Inflammatory macrophage treated with lipopolysaccharide for 1 hour (primary cell): ENCODE results near the gene KRT14.
"Not testable (repeated sequence)": the region's sequence is repeated elsewhere in the genome, so short reads cannot be mapped to it uniquely, and the experiment has no call there.

ENCODE experiments used
- DNase-seq, 2 donors: peaks; one replicate each; pipeline ENCODE4 v3.0.0-alpha.2; 2020 to 2022

The KRT14 gene

DNA sequence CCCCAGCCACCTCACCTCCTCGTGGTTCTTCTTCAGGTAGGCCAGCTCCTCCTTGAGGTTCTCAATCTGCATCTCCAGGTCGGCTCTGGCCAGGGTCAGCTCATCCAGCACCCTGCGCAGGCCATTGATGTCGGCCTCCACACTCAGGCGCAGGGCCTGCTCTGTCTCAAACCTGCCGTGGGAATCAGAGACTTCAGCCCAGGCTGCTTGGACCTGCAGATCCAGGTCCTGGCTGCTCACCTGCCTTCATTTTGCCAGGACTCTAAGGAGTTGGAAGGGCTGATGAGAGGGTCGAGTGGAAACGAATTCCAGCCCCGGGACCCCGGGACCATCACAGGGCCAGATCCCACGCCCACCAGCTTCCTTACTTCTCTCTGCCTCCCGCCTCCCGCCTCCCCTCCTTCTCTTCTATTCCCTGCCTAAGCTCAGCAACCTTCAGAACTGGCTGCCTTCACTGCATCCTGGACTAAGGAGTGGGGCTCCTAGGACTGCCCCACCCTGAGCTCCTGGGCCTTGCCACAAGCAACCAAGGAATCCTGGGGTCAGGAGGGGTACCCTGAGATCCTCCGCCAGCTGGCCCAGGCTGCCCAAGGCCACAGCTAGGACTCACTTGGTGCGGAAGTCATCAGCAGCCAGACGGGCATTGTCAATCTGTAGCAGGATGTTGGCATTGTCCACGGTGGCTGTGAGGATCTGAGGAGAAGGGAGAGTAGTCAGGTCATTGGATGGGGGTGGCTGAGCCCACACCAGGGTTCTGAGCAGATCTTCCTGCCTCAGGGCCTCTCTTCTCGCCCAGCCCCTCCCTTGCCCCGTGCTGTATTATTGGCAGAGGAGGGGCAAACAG lies 35.9 kb upstream of the KRT14 start:
- DNase-seq = not testable (repeated sequence)

DNA sequence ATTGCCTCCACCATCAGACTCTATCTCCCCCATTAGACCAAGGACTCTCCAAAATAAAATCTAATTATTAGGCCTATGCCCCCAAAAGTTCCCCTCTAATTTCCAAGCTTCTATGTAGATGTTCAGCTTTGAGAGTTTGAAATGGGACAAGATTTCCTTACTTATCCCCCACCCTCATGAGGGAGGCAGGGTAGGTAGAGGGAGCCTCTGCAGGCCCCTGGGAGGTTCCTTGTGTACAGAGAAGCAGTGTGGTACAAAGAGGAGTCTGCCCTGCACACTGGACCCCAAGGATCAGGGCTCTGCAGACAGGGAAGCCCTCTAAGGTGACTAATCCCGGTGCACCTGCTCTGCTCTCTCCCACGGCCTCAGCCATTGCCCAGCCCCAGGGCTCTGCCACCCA lies 35.2 kb upstream of the KRT14 start:
- DNase-seq = no peak

GRCh38 chr17:41621435-41621817 lies 34.7 kb upstream of the KRT14 start:
- not testable (repeated sequence) for DNase-seq

GRCh38 chr17:41620583-41621434 lies 34.1 kb upstream of the KRT14 start:
- no peak for DNase-seq

GRCh38 chr17:41619927-41620582 lies 33.4 kb upstream of the KRT14 start:
- not testable (repeated sequence) for DNase-seq

DNA sequence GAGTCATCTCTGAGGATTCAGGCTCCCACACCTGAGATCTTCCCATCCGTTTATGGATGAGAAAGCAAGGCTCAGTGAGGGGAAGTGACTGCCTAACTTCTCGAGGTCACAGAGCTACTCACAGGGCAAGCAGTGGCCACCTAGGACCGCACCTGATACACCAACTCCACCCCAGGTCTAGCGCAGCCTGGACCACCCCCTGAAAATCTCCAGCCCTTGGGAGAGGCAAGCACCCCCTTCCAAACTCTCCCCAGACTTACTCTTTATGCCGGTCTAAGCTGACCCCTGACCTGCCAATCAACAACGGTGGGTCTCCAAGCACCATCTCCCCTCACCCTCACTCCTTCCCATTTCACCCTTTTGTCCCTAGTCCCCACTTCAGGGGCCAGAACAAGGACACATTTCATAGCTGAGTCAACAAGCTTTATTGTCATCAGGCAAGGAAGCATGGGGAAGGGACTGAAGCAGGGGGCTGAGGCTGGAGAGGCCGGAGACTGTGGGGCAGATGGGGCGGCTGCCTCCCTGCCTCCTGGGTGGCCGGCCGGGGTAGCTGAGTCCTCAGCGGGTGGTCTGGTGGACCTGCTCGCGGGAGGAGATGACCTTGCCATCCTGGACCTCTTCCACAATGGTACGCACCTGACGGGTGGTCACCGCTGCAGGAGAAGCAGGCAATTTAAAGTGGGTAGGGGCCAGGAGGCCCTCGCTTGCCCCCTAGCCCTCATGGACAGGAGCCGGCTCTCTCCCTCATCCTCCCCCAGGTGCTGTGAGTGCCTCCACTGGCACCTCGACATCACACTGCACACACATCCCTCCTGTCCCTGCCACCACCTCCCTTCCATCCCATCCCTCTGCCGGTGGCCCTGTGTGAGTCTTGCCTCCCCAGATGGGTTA lies 32.6 kb upstream of the KRT14 start:
- no peak for DNase-seq

DNA sequence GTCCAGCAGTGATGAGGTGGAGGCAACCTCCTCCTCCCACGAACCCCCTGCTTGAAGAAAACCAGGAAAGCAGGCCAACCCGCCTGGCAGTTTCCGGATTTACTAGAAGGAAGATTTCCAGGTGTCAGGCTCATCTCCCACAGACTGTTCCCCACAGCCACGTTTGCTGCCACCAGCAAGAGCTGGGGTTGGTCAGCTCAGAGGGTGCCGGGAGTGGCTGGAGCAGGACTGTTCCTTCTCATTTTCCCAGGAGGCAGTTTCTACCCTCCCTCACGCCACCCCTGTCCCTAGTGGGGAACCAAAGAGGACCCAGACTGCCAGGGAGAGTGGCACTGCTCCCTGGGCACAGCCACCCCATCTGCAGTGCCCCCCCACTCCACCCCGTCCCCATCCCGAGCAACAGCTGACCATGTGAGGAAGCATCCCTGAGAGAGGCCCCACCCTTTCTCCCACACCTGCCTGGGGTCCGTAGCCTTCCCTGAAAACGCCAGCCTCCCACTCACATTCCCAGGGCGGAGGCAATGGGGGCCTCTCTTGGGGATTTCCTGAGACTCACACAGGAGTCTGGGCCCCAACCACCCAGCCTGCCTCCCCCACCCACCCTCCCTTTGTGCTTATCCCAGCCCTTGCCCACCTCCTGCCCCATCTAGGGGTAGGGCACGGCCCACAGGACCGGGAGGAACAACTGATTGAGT lies 31.8 kb upstream of the KRT14 start:
- DNase-seq = no peak

DNA sequence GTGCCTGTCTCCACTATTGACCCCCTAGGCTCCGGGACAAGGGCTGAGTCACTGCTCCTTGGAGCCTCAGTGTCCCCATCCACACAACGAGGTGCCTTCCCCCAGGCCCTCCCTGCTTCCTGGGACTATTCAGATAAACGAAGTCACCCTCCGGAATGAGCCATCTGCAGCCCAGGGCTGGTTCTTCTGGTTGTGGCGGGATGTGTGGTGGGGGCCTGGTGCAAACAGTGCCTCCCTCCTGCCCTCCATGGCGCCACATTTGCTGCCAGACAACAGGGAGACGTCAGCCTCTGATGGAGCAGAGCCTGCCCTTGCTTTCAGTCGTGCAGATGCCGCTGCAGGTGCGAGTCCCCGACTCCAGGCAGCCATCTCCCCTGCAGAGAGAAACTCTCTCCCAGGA lies 31.0 kb upstream of the KRT14 start:
- no peak for DNase-seq

GRCh38 chr17:41617136-41617535 lies 30.4 kb upstream of the KRT14 start:
- DNase-seq = no peak

DNA sequence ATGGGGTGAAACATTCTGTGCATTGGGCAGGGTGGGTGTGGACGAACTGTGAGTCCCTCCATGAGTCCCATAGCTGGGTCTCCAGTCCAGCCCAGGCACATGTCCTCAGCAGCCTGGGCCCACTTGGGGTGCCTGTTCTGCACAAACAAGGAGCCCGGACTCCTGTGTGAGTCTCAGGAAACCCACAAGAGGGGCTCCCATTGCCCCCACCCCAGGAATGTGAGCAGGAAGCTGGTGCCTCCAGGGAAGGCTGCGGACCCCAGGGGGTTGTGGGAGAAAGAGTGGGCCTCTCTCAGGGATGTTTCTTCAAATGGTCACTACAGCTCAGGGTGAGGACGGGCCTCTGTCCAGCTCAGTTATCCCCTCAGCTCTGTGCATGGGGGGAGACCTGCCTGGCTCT lies 29.8 kb upstream of the KRT14 start:
- not testable (repeated sequence) for DNase-seq

GRCh38 chr17:41615454-41615853 lies 28.8 kb upstream of the KRT14 start:
- no peak for DNase-seq

GRCh38 chr17:41614767-41615166 lies 28.1 kb upstream of the KRT14 start:
- DNase-seq = not testable (repeated sequence)

DNA sequence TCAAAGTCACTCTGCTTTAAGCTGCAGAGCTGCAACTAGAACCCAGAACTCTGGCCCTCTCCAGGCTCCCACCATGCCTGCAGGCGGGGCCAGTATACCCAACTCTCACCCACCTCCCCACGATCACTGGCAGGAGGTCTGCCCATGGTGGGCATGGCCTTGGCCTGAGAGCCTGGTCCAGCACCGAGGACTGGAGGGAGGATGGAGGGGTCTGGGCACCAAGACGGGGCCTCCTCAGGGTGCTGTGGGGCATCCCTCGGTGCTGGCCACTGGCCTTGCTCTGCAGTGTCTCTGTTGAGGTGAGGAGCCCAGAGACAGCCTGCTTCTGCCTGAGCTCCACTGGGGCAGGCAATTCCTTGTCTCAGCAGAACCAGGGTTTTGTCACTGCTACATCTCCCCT lies 27.4 kb upstream of the KRT14 start:
- DNase-seq = no peak

DNA sequence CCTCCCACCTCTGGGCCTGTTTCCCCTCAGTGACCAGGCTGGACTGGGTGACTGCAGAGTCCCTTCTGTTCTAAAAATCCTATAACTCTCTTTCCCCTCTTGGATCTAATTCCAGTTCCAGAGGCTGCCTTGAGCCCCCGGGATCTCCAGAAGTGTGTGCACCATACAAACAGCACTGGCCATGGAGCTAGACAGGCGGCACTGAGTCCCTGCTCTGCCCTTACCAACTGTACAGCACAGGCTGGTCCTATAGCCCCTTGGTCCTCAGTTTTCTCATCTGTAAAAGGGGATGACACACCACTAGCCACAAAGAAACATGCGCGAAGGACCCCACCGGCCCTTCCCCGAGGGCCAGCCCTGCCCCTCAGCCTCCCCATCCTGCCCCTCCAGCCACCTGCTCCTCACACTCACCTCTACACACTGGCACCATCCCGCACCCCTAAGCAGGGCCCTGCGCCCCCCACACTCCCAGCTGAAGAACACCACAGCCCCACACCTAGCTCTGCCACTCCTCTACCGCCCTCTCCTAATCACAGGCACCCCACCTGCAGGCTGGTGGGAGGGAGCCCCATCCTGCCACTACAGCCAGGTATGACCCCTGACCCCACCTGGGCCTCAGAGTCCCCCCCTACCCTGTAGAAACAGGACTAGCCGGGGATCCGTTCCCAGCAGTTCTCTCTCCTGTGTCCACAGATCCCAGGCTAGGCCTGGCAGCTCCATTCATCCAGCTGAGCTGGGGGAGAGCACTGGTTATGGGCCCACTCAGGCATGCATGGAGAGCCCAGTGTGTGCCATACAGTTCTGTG lies 26.8 kb upstream of the KRT14 start:
- no peak for DNase-seq

GRCh38 chr17:41612376-41613160 lies 25.9 kb upstream of the KRT14 start, which contains the start of gene KRT16:
TSS of gene KRT16 (minus strand) at chr17:41612767. CDS start at chr17:41612688, 79 bp downstream.
- not testable (repeated sequence) for DNase-seq

DNA sequence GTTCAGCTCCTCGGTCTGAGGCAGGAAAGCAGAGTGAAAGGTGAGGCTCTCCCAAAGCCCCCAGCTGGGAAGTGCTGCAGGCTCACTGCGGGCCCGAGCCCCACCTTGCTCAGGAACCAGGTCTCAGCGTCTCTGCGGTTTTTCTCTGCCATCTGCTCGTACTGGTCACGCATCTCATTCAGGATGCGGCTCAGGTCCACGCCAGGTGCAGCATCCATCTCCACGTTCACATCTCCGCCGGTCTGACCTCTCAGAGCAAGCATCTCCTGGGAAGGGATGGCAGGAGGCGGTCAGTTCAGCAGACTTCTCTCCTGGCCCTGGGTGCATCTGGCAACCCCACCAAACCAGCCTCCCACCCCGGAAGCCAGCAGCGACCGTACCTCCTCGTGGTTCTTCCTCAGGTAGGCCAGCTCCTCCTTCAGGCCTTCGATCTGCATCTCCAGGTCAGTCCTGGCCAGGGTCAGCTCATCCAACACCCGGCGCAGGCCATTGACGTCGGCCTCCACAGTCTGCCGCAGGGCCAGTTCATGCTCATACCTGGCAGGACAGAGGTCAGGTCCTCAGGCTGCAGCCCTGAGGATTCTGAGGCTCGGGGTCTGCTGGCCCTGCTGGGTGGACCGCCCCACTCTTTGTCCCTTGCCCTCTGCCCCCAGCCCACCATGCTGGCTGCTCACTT lies 24.4 kb upstream of the KRT14 start:
- no peak for DNase-seq

DNA sequence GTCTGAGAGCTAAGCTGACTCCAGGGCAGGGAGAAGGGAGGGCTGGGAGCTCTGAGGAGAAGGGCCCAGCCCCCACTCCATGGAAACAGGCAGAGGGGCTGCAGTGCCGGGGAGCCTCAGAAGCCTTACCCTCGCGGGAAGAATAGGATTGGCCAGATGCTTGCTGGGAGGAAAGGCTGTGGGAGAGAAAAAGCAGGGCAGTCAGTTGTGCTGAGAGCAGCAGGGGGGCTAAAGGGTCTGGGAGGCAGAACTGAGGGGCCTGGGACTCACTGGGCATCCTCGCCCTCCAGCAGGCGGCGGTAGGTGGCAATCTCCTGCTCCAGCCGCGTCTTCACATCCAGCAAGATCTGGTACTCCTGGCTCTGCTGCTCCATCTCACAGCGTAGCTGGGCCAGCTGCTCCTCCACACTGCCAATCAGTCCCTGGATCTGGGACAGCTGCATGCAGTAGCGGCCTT lies 23.4 kb upstream of the KRT14 start:
- not testable (repeated sequence) for DNase-seq

DNA sequence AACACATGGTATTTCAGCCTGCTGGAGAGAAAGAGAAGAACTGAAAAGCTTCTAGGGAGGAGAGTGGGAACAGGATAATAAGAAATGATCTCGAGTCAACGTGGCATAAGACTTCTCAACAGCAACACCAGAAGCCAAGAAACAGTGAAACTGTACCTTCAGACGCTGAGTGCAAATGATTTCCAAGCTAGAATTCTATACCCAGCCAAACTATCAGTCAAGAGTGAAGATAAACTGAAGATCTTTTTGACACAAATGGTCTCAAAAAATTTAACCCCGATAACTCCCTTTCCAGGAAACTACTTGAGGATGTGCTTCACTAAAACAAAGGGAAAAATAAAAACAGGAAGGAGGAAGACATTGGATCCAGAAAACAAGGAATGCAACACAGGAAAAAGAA lies 20.2 kb upstream of the KRT14 start:
- DNase-seq = not testable (repeated sequence)

DNA sequence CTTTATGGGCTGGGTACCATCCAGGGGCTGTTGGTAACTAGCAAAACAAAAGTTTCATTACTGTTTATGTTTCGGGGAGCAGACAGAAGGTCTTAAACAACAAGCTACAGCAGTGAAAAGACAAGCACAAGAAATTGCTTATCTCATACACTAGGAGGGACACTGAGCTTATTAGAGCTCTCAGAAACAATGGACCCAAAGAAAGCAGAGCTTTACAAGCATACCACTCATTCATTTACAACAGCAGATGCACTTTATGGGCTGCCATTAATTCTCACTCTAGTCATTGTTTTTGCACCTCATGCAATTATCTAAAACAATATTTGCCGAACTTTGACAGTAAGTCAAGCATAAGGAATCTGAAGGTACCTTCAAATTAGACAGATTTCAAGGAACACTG lies 15.8 kb upstream of the KRT14 start:
- no peak for DNase-seq
